Measurements from ENCODE around the gene CACNA1B.
"Not testable (repeated sequence)": the region's sequence is repeated elsewhere in the genome, so short reads cannot be mapped to it uniquely, and the experiment has no call there.

CACNA1B gene

GRCh38 chr9:137877506-137878122 lies at the start of gene CACNA1B:
Gene CACNA1B, plus strand, starts transcription at chr9:137877782. Its CDS starts 152 bp downstream, at chr9:137877934.
- not testable (repeated sequence) for DNase-seq (ENCODE audit: low read depth)

DNA sequence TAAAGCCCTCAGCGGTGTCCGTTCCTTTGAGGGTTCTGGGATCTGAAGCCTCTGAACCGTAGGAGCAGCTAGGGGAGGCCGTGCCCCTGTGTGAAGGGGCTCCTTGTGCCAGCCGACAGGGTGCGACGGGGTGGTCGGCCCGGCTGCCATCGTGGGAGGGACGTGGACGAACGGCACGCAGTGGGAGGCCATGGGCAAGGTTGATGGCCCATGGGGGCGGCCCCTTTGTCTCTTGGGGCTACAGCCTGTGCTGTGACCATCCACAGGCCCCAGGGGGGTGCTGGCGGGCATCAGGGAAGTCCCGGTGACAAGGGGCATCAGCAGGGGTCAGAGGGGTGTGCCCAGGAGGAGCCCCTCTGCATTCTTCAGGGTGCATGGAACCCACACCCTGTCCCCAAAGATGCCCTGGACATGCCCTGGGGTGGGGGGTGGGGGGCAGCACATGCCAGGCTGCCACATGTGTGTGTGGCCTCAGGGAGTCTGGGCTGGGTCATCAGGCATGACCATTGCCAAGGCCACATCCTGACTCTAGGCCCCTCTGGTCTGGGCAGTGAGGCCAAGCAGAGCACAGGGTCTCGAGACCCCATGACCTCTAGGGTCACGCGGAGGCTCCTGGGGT lies 49.6 kb upstream of the CACNA1B start:
- DNase-seq (ENCODE audit: low read depth) = no peak

- no peak for DNase-seq (ENCODE audit: low read depth)
Observed at GRCh38 chr9:137828527-137829259, 48.9 kb upstream of the CACNA1B start.

GRCh38 chr9:137829260-137829996 lies 48.2 kb upstream of the CACNA1B start:
- no peak for DNase-seq (ENCODE audit: low read depth)

GRCh38 chr9:137832191-137832700 lies 45.3 kb upstream of the CACNA1B start:
- DNase-seq (ENCODE audit: low read depth) = no peak

DNA sequence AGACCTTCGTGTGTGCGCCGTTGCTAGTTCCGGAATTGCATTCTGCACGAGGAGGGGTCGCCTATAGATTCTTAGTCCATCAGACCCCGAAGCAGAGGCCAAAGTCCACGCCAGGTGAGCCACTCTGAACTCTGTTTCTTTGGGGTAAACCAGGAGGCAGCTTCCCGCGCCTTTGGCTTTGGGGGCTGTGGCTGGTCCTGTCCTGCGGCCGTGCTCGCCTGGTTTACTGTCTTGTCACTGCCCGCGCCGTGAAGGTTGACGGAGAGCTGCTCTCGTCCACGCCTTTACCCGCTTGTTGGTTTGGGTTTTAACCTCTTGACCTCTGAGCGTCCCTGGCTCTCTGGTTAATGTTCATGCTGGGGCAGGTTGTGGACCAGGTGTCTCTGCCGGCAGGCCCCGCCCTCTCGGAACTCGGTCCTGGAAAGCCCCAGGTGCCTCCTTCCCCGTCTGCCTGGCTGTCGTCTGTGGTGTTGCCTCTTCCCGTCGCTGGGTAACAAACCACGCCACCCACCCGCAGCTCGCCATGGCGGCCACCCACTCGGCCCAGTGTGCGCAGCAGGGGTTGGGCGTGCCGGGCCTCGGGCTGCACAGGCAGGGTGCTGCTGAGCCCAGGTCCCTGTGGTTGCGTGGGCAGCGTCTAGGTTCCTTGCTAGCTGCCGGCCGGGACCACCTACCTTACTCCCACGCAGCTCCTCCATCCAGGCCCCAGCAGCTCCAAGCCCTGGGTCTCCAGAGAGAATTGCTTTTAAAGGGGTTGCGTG lies 44.6 kb upstream of the CACNA1B start:
- no peak for DNase-seq (ENCODE audit: low read depth)

DNA sequence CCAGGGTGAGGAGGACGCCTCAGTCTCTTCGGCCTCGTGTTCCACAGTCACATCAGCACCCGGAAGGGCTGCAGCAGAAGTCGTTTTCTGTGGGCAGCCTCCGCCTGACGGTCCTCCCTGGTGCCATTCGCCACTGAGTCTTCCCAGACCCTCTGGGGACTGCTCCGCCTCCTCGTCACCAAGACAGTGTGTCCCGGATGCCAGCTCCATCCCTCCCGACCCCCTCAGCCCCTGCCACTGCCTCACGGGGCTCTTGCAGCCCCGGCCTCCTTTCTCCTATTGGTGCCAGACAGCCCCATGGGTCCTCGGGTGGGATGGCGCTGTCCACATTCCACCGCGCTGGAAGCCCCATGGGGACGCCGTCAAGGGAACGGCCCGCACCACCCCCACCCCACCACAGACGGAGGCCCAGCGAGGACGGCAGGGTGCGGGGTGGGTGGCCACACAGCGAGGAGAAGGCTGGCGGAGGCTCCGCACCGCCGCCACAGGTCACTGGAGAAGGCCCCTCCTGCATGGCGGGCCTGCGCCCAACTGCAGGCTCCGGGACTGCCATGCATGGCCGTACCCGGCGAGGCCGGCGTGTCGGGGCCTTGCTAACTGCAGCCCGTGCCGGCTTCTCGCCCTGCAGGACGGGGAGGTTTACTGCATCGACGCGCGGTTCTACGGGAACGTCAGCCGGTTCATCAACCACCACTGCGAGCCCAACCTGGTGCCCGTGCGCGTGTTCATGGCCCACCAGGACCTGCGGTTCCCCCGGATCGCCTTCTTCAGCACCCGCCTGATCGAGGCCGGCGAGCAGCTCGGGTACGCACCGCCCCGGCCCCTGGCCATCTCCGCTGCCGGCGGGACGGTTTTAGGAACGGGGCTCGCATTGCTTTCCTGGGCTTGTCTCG lies 43.6 kb upstream of the CACNA1B start:
- DNase-seq (ENCODE audit: low read depth) = no peak

DNA sequence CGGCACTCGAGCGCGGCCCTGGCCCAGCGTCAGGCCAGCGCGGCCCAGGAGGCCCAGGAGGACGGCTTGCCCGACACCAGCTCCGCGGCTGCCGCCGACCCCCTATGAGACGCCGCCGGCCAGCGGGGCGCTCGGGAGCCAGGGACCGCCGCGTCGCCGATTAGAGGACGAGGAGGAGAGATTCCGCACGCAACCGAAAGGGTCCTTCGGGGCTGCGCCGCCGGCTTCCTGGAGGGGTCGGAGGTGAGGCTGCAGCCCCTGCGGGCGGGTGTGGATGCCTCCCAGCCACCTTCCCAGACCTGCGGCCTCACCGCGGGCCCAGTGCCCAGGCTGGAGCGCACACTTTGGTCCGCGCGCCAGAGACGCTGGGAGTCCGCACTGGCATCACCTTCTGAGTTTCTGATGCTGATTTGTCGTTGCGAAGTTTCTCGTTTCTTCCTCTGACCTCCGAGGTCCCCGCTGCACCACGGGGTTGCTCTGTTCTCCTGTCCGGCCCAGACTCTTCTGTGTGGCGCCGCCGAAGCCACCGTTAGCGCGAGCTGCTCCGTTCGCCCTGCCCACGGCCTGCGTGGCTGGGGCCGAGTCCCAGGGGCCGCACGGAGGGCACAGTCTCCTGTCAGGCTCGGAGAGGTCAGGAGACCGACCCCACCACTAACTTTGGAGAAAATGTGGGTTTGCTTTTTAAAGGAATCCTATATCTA lies 42.6 kb upstream of the CACNA1B start:
- DNase-seq (ENCODE audit: low read depth) = no peak

DNA sequence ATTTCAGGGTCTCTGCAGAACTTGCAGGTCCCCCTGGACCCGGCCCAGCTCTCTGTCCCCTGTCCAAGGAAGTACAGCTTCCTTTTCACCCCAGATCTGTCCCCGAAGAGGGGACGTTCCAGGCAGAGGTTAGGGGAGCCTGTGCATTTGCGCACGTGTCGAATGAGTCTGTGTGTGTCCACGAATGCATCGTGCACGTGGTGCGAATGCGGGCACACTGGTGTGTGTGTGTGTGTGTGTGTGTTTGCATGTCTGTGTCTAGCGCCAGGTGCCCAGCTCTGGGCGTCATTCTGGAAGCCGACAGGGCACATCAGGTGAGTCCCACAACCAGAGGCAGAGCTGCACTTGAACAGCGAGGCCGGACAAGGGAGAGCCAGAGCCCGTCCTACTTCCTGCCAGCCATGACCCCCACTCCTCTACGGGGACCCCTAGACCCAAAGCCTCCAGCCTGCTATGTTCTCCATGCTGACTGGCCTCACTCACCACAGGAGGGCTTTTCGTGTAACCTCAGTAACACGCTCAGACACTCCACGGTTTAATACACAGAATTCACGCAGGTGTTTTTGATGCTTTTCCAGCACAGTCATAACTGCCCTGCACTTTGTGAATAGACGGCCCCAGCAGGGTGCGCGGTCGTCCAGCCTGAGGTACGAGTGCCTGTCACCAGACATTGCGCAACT lies 41.3 kb upstream of the CACNA1B start:
- no peak for DNase-seq (ENCODE audit: low read depth)

- DNase-seq (ENCODE audit: low read depth) = no peak
Observed at GRCh38 chr9:137836831-137837241, 40.7 kb upstream of the CACNA1B start.

GRCh38 chr9:137837345-137838278 lies 40.0 kb upstream of the CACNA1B start:
- no peak for DNase-seq (ENCODE audit: low read depth)

DNA sequence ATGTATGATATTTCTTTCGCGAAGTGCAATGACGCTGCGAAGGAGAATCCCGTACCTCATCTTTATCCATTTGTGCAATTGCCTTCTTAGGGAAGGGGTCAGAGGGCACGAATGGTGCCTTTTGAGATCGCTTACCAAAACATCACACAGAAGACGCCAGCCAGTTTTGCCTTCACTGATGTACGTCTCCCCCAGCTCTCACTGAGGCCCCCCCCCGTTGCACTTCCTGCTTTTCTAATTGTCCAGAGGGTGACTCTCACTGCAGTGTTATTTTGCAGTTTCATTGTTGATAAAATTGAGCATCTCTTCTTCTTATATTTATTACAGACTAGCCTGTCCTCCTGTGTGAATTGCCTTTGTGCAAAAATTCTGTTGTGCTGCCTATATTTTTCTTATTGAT lies 39.0 kb upstream of the CACNA1B start:
- DNase-seq (ENCODE audit: low read depth) = no peak

DNA sequence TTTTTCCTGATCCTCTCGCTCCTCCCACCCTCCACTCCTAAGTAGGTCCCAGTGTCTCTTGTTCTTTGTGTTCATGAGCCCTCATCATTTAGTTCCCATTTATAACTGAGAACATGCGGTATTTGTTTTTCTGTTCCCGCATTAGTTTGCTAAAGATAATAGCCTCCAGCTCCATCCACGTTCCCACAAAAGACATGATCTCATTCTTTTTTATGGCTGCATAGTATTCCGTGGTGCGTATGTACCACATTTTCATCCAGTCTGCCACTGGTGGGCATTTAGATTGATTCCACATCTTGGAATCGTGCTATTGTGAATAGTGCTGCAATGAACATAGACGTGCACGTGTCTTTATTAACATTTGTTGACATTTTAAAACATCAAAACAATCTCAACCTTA lies 34.2 kb upstream of the CACNA1B start:
- DNase-seq (ENCODE audit: low read depth) = no peak

- no peak for DNase-seq (ENCODE audit: low read depth)
Observed at GRCh38 chr9:137851516-137852267, 25.9 kb upstream of the CACNA1B start.

- no peak for DNase-seq (ENCODE audit: low read depth)
Observed at GRCh38 chr9:137853392-137853995, 24.1 kb upstream of the CACNA1B start.

DNA sequence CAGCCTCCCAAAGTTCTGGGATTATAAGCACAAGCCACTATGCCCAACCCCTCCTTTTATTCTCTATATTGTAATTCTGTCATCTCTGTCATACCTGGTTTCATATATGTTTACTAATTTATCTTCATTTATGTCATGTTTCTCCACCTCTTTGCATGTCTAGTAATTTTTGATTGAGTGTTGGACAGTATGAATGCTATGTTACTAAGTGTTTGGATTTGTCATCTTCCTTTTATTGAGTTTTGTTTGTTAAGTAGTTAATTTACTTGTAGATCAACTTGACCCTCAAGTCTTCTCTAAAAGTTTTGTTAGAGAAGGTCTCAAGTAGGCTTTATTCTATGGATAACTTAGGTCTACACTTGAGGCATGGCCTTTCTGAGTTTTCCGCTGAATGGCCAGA lies 17.2 kb upstream of the CACNA1B start:
- DNase-seq (ENCODE audit: low read depth) = no peak

DNA sequence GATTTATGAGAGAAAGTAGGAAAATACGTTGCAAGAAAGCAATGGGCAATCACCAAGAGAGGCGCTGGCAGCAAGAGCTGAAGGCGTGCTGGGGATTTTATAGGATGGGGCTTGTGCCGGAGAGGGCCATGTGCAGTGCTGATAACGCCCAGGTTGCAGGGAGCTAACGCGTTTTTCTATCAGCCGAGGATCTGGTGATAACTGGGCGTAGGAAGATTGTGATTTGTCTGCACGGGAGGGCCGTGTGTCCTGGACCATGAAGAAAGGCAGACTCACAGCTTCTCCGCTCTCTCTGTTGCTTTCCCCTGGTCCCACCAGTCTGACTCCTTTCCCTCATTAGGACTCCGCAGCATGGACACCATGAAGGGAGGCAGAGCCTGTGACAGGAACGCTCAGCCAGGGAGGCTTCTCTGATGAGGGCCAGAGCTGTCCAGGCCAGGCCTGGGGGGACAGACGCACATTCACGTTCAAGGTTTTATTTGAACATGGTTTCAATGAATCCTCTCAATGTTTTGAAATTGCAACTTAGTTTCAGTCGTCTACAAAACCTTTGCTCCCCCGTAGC lies 11.9 kb upstream of the CACNA1B start:
- DNase-seq (ENCODE audit: low read depth) = no peak

Data from stimulated activated CD4-positive, alpha-beta T cell treated with anti-CD3 and anti-CD28 coated beads, Interleukin-2, amount 100 ng/mL, for 4 hours (primary cell).